Measurements from ENCODE around the gene TMEM119. TPM values are rescaled to one million over a fixed set of nuclear protein-coding genes. Genes with fewer than 3 reads are reported as not detected.

TMEM119 gene
- total and polyA plus RNA-seq, 10 of the 15 experiments (the other 5 are each of a cell fraction or from before 2014, with no cell fraction given) = 0.11 to 0.44 (median 0.19) TPM; not detected in 5

DNA sequence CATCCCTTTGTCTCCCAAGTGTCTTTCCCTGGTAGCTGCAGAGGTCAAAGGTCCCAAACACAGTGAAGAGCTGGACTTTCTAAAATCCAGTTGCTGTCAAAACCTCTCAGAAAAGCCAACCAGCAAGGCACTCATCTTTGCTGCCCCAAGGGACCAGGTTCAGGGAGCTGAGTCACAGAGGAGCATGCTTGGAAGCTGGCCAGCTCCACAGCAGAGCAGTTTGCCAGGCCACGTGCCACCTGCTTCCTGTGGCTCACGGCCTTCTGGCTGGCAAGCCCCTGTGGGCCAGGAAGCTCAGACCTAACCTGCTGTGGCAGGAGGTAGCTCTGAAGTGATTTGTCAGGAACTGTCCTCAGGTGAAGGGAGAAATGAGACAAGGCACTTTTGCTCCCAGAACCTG lies 31.9 kb downstream of the TMEM119 start (continued):
- no peak for TF ChIP-seq BRCA1 (IDR thresholded peaks at IDR 0.05; ENCODE audit: low read depth, low read length)
- no peak for TF ChIP-seq IRF5 (IDR thresholded peaks at IDR 0.05; ENCODE audit: borderline replicate concordance)
- TF ChIP-seq, protein P1, sequence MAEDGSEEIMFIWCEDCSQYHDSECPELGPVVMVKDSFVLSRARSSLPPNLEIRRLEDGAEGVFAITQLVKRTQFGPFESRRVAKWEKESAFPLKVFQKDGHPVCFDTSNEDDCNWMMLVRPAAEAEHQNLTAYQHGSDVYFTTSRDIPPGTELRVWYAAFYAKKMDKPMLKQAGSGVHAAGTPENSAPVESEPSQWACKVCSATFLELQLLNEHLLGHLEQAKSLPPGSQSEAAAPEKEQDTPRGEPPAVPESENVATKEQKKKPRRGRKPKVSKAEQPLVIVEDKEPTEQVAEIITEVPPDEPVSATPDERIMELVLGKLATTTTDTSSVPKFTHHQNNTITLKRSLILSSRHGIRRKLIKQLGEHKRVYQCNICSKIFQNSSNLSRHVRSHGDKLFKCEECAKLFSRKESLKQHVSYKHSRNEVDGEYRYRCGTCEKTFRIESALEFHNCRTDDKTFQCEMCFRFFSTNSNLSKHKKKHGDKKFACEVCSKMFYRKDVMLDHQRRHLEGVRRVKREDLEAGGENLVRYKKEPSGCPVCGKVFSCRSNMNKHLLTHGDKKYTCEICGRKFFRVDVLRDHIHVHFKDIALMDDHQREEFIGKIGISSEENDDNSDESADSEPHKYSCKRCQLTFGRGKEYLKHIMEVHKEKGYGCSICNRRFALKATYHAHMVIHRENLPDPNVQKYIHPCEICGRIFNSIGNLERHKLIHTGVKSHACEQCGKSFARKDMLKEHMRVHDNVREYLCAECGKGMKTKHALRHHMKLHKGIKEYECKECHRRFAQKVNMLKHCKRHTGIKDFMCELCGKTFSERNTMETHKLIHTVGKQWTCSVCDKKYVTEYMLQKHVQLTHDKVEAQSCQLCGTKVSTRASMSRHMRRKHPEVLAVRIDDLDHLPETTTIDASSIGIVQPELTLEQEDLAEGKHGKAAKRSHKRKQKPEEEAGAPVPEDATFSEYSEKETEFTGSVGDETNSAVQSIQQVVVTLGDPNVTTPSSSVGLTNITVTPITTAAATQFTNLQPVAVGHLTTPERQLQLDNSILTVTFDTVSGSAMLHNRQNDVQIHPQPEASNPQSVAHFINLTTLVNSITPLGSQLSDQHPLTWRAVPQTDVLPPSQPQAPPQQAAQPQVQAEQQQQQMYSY (CRISPR knock-in tag; IDR thresholded peaks at IDR 0.05) = no peak
- TF ChIP-seq IKZF2 (IDR thresholded peaks at IDR 0.05) = peak; percentile 72 to 87
- no peak for TF ChIP-seq ZSCAN29 (IDR thresholded peaks at IDR 0.05)
- peak; percentile 51; the same call in 1 of the 2 replicates for TF ChIP-seq POLR2AphosphoS2 (IDR thresholded peaks at IDR 0.05; ENCODE audit: low read depth, low read length)
- no peak for TF ChIP-seq CBX3 (IDR thresholded peaks at IDR 0.05; ENCODE audit: borderline replicate concordance, low read depth)
- no peak for TF ChIP-seq TBL1XR1 (IDR thresholded peaks at IDR 0.05; ENCODE audit: low read depth, low read length)
- TF ChIP-seq, protein P2, sequence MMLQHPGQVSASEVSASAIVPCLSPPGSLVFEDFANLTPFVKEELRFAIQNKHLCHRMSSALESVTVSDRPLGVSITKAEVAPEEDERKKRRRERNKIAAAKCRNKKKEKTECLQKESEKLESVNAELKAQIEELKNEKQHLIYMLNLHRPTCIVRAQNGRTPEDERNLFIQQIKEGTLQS (IDR thresholded peaks at IDR 0.05; ENCODE audit: borderline replicate concordance, extremely low read depth, low read depth, low read length) = no peak
- no peak for TF ChIP-seq ZNF384 (IDR thresholded peaks at IDR 0.05; ENCODE audit: borderline replicate concordance, low read depth, low read length)
- peak; percentile 62 for TF ChIP-seq NBN (IDR thresholded peaks at IDR 0.05)
- TF ChIP-seq WRNIP1 (IDR thresholded peaks at IDR 0.05; ENCODE audit: borderline replicate concordance, low read depth, low read length) = 0 out of 2 replicates have a peak, but pooled peaks have one; percentile 45
- no peak for TF ChIP-seq RB1 (IDR thresholded peaks at IDR 0.05; ENCODE audit: borderline replicate concordance)
- TF ChIP-seq CBX5 (IDR thresholded peaks at IDR 0.05; ENCODE audit: low read depth) = no peak
- TF ChIP-seq RAD51 (IDR thresholded peaks at IDR 0.05) = peak; percentile 70
- peak; percentile 65 for TF ChIP-seq MTA2 (IDR thresholded peaks at IDR 0.05; ENCODE audit: low read depth)
- TF ChIP-seq, protein P3, sequence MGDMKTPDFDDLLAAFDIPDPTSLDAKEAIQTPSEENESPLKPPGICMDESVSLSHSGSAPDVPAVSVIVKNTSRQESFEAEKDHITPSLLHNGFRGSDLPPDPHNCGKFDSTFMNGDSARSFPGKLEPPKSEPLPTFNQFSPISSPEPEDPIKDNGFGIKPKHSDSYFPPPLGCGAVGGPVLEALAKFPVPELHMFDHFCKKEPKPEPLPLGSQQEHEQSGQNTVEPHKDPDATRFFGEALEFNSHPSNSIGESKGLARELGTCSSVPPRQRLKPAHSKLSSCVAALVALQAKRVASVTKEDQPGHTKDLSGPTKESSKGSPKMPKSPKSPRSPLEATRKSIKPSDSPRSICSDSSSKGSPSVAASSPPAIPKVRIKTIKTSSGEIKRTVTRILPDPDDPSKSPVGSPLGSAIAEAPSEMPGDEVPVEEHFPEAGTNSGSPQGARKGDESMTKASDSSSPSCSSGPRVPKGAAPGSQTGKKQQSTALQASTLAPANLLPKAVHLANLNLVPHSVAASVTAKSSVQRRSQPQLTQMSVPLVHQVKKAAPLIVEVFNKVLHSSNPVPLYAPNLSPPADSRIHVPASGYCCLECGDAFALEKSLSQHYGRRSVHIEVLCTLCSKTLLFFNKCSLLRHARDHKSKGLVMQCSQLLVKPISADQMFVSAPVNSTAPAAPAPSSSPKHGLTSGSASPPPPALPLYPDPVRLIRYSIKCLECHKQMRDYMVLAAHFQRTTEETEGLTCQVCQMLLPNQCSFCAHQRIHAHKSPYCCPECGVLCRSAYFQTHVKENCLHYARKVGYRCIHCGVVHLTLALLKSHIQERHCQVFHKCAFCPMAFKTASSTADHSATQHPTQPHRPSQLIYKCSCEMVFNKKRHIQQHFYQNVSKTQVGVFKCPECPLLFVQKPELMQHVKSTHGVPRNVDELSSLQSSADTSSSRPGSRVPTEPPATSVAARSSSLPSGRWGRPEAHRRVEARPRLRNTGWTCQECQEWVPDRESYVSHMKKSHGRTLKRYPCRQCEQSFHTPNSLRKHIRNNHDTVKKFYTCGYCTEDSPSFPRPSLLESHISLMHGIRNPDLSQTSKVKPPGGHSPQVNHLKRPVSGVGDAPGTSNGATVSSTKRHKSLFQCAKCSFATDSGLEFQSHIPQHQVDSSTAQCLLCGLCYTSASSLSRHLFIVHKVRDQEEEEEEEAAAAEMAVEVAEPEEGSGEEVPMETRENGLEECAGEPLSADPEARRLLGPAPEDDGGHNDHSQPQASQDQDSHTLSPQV (IDR thresholded peaks at IDR 0.05) = peak; percentile 97
- no peak for TF ChIP-seq ZBTB33 (IDR thresholded peaks at IDR 0.05)
- TF ChIP-seq EED (IDR thresholded peaks at IDR 0.05; ENCODE audit: low read depth) = peak; percentile 56

Data from GM12878 (cell line).